Activated naive CD4-positive, alpha-beta T cell treated with Interleukin-2 at 50 U/mL for 16 hours (primary cell): ENCODE data around the gene XPA.
"Not testable (repeated sequence)": the region's sequence is repeated elsewhere in the genome, so short reads cannot be mapped to it uniquely, and the experiment has no call there.

ENCODE experiments used
- DNase-seq: peaks from one replicate; pipeline ENCODE4 v3.0.0-alpha.2; 2020

Gene XPA

DNA sequence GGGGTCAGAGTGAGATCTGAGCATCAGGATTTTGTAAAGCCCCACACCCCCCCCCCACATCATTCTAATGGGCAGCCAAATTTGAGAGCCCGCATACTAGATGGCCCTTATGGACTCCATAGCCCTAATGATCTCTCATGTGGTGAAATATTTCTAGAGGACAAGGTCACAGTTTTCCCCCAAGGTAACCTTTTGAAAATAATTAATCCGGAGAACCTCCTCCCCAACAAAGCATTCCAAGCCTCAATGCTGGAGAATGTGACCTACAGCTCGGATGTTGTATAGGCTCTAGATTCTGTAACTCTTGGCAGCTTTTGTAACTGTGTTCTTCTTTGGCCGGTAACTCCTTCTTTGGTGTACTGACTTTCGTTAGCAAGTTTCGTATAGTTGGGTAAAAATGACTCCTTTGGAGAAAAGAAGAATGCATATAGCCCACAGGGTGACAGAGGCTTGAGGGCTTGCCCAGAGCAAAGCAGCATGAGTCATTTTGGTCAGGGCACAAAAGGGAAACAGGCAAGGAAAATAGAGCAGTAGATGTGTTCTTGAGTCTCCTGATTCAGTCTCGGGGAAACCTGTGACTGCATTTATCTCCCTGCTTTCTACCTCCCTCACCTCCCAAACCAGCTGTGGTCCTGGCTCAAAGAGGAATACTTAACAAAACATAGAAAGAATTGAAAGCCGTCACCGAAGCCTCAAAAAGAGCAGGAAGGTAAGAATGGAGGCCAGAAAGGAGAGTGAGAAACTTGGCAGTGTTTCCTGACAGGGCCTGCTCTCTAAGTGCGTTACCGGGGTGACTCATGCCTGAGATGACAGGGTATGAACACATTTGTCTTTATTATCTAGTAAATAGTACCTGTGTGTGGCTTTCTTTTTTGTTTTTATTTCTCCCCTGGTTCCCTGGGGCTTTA, 6.6 kb upstream of the XPA start:
- peak; percentile 45 for DNase-seq

DNA sequence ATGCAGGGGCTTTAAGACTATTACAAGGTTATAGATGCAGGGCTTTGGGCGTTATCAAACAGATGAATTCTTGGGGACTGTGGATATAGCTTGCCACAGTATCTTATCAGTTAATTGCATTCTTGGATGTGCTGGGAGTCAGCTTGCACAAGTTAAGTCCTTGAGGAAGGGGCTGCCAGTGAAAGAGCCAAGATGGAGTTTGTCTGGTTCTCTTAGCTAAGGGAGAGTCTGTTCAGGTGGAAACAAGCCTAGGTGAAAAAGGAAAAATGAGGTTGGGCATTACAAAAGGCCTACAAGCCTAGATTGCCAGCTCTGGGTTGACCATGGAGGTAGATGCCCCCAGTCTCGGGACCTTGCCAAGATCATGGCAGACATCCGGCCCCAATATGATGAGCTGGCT, 2.7 kb upstream of the XPA start:
- not testable (repeated sequence) for DNase-seq

DNA sequence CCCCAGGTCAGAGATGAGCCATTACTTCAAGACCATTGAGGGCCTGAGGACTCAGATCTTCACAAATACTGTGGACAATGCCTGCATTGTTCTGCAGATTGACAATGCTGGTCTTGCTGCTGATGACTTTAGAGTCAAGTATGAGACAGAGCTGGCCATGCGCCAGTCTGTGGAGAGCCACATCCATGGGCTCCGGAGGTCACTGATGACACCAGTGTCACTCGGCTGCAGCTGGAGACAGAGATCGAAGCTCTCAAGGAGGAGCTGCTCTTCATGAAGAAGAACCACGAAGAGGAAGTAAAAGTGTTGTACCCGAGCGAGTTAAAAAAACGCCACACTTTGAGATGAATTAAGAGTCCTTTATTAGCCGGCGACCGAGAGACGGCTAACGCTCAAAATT, 2.1 kb upstream of the XPA start:
- DNase-seq, result not testable (repeated sequence)

DNA sequence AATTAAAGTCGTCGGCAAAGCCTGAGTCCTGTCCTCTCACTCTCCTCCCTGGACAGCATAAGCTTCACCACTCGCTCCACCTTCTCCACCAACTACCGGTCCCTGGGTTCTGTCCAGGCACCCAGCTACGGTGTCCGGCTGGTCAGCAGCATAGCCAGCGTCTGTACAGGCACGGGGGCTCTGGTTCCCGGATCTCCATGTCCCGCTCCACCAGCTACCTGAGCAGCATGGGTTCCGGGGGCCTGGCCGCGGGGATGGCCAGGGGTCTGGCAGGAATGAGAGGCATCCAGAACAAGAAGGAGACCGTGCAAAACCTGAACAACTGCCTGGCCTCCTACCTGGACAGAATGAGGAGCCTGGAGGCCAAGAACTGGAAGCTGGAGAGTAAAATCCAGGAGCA, 1.7 kb upstream of the XPA start:
- DNase-seq, result no peak

DNA sequence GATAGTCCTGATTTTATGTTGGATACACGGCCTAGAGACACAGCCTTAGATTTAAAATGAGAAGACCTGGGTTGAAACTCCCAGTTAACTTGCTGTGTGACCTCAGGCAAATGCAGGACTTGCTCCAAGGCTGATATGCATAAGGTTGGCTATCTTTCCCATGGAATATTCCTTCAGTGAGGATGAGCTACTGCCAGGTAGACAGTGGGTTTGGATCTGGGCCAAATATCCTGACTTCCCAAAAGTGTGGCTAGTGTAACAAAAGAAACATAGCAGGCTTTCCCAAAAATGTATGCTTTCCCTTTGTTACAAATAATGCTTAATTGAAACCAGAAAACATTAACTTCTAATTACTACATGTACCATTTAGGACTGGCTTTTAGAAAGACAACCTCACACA, 697 bp upstream of the XPA start:
- no peak for DNase-seq

DNA sequence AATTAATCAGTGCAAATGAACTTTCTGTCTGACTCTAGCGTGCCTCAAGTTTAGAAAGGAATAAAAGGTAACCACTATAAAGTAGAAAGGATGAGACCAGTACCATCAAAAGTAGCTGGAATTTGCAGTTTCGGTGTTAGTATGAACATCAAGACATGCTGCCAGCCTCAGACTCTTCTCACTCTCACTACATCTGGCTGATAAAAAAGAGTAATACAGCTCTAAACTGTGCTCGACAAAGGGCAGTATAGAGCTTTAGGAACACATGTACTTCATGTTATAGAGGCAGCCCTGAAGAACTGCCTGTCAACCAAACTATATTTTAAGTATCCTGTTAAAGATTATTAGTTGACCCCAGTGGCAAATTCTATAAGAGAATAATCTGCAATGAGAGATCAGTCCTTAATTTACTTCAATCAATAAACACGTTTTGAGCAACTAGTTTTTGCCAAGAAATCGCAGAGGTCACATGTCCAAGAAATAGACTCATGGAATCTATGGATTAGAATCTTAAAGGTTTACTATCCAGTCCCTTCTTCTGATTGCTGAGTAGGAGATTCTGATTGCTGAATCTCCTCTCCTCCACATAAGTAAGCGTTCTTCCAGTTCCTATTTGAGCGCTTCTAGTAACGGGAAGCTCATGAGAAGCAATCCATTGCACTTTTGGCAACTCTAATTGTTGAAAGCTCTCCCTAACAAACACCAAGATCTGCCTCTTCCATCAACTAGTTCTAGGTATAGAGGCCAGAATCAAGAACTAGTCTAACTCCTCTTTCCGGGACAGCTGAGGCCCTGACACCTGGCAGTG, 941 bp downstream of the XPA start:
- DNase-seq, result no peak

DNA sequence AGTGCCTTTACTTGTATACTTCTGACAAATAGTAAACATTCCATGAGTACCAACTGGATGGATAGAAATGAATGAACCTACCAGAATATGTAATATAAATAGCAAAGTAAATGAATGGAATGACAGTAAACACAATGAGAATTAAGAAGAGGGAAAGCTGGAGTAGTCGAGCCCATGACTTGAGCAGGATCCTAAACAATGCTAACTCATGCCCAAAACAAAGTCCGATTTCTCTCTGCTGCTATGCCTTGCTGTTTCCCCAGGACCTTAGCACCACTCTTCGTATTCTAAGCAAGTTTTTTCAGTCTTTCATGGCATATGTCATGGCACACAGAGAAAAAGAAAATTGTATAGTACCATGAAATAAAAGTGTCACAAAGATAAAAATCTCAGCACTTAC, 1.8 kb downstream of the XPA start:
- DNase-seq, result no peak

DNA sequence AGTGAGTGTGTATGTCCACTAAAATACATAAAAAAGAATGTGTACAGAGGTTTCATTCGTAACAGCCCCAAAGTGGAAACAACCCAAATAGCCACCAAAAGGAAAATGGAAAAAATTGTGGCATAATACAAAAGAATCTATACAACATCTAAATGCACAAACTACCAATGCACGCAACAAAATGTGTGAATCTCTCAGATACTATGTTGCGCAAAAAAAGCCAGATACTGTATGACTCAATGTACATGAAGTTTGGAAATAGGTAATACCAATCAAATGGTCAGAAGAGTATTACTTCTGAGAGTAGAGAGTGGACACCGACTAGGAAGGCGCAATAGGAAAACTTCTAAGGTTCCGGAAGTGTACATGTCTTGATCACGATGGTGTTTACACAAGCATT, 2.4 kb downstream of the XPA start:
- no peak for DNase-seq

DNA sequence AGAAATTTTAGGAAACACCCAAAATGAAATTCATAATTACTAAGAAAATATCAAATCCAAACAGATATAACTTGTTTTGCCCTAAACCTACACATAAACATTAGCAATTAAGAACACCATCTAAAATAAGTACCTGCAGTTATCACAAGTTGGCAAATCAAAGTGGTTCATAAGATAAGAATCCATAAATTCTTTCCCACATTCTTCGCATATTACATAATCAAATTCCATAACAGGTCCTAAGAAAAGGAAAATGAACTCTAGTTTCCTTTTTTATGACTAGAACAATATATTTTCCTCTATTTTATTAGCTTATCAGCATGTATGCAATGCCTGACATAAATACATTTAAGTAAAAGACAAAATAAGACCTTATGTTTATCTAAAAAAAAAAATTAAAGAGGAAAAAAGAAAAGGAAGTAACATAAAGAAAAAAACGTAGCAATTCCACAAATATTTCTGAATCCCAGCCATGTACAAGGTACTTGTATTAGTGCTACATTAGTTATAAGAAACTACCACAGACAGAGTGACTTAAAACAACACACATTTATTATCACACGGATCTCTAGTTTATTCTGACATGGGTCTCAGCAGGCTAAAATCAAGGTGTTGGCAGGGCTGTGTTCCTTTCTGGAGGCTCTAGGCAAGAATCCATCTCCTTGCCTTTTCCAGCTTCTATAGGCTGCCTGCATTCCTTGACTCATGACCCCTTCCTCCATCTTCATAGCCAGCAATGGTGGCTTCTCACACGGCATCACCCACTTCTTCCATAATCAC, 7.5 kb downstream of the XPA start:
- DNase-seq, result no peak

DNA sequence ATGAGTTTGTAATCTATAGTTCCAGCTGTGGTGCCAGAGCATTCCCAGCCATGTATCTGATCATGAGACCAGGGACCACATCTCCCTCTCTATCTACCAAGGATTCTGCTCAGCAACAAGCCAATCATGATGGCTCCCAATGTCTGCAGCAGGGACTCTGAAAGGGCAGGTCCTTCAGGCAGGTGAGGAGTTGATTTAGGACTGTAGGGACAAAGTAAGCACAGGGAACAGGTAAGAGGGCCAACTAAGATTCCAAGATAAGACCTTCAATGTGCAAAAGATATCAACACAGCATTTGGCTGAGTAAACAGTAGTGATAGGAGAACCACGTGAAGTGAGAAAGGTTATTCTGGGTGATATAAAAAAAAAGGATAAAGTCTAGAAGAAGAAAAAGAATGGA, 8.5 kb downstream of the XPA start:
- DNase-seq, result no peak

DNA sequence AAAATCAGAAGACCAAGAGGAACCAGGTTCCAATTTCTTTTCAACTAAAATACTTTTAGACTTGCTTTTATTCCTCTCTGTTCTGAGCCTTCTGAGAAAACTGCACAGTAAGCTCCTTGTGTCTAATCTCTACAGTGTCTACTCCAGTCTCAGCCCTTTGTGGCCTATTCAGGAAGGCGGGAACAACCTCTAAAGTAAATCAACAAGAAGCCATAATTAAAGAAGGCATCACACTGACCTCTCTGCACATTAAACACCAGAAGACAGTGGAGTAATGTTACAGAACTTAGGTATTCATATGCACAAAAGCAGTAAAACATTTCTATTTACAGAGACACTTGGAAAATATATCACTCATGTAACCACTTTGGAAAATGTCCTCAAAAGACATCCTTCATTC, 14.9 kb downstream of the XPA start:
- DNase-seq, result no peak

DNA sequence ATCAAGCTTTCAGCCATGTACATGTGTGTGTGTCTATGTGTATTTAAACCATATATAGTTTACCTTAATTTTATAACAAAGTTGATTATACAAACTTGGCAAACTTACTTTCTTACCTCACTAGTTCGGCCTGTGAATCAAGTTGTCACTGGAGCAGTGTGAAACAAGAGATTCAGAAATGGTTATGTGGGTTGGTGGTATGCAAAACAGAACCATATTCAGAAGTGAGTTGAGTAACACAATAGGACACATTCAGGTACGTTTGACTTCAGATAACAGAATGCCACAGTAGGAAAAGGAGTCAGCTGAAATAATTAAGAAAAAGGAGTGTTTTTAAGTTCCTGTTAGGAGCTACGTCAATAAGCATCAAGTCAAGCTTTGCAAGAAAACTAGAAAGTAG, 21.5 kb downstream of the XPA start:
- no peak for DNase-seq

DNA sequence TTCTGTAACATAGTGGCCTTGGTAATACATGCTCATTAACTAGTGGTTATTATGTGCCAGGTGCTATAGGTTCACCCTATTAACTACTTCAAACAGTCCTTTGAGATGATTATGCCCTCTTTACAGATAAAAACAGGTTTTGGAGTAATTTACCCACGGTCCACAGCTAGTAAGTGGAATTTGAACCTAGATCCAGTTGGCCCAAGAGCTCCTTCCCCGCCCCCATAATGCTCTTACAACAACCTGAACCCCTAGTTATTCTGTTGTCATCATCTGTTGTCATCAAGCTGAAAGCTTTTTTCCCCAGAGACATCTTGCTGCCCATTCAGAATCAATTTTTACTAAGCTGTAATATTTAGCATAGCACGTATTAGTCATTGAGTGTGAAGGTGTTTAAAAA, 23.2 kb downstream of the XPA start:
- no peak for DNase-seq

DNA sequence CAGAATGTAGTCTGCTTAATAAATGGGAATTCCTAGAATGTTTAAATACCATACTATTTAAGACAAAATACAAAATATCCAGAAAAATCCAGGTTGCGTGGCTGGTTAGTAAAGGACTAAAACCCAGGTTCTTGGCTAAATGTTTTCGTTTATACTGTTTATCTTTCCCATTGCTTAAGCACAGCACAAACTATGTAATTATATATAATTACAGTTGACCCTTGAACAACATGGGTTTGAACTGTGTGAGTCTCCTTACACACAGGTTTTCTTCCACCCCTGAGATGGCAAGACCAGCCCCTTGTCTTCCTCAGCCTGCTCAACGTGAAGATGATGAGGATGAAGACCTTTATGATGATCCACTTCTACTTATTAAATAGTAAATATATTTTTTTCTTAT, 24.7 kb downstream of the XPA start:
- DNase-seq, result no peak

DNA sequence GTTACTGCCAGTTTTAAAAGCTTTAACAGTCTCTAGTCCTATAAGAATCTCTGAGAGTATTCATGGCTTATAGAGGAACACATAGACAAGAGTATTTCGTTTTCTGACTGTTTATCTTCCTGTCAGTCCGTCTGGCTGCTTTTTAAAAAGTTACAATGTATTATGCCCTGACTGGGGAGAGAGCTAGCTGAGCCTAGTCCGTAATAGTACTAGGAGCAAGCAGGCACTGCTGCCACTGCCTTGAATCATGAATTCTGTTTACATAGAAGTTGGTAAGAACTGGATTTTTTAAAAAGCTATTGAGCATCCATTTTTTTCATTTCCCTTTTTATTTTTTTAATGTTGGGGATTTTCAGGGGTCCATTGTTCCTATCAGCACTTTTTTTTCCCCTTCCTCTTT, 26.6 kb downstream of the XPA start:
- no peak for DNase-seq

DNA sequence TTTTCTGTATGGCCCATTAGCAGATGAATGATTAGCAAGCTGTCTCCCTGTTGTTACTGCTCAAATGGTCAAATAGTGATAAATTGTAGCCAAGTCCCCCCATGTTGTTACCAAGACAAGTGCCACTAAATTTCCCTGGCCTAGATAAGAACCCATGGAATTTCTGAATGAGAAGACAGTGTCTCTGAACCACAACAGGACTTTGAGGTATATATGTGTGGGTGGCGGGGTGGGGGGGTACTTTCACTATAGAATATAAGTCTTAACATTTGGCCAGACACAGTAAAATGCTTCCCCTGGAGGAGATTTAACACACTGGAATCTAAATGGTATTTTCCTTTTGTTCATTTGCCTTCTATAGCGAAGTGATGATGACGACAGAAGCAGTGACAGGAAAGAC, 28.7 kb downstream of the XPA start:
- DNase-seq, result peak; percentile 26

DNA sequence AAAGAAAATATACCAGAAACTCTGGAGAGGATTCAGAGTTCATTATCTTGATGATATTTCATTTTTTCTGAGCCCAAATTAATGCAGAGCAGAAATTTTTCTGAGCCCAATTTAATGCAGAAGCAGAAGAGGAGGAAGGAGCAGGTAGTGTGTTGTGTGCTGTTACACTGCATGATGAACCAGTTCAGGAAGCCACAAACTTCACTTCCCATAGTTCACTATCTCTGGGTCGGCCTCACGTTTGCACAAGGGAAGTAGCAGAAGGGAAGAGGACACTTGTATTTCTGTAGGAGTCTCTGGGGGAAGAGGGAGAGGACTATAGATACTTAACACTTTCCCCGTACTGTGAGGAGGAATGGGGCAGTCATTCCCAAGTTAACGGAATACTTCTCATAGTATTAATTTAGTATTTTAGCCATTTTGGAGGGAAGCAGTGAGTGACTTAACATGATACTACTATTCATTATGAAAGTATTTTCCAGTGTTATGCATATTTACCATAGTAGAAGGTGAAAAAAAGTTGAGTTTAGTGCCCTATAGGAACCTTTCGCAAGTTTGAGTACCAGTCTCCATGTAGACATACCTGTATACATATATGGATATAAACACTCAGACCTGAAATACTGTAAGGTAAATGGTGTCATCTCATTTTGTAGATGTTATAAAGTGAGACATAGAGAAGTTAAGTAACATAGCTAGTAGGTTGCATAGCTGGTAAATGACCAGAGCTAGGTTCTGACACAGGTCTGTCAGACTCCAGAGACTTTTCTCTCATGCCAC, 30.0 kb downstream of the XPA start:
- no peak for DNase-seq

DNA sequence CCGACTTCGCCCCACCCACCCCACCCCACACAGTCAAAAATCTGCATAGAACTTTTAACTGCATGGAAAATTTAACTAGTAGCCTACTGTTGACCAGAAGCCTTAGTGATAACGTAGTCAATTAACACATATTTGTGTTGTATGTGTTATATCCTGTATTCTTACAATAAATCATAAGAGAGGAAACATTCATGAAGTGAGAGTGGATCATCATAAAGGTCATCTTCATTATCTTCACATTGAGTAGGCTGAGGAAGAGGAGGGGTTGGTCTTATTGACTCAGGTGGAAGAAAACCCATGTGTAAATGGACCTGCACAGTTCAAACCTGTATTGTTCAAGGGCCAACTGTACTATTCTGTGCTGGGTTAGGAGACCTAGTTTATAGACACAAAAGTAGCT, 31.4 kb downstream of the XPA start:
- DNase-seq, result no peak

DNA sequence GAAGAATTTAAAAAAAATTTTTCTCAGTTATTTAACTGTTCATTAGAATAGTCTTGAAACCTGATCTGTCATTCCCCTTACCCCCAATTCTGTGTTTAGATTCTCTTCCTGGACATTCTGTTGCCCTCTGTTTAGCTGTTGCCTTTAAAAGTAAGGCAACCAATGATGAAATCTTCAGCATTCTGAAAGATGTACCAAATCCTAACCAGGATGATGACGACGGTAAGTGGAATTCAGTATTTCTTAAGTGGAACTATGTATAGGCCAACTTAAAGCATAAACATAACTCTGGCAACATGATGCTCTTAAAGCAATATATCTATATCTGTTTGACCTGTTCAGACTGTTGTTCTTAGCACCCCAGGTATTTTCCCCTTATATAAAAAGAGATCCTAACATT, 36.3 kb downstream of the XPA start:
- no peak for DNase-seq

DNA sequence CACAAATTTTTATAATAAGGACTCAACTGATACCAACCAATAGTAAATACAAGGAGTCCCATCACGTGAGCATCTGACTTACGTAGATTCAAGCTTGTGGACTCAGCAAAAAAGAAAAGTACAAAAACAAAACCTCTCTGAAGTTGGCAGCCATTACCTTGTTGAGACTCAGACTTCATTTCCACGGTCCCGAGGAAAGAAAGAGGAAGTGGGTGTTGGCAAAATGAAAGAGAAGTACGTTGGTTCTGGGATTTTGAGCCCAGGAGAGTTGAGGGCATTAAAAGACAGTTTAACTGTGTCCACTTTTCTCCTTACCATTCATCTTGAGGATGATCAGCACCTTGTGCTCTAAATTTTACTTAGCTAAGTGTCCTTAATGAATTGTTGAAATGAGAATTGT, 36.8 kb downstream of the XPA start:
- DNase-seq, result no peak

DNA sequence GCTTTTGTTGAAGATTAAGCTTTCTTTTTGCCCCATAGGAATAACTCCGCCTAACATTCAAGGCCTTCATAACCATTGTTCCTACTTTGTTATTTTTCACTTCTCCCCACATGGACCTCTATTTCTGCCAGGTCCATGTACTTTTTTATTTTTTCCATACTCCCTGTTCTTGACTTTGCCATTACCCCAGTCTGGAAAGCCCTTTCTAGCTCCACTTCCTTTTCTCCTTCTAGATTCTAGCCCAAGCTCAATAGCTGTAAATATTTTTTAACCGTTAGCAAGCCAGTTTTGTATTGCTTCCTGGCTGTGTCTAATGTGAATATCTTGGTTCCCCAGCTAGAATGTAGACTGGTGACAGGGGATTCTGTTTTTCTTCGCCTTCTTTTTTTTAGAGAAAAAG, 37.4 kb downstream of the XPA start:
- no peak for DNase-seq

DNA sequence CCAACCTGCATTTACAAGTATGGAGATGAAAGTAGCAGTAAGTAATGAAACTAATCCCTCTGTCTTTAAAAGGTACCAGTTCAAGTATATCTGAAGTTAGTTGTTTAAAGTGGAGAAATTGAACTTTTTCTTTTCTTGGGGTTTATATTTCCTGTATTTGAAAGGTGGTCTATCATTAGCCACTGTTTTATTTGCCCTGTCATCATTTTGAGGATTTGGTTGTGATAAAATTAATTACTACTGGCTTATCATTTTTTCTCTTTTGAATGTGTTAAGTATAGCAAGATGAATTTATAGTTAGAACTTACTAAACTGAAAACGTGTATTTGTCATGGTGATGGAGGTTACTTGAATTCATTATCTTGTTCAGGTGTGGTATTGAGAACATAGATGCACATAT, 38.4 kb downstream of the XPA start:
- DNase-seq, result no peak

DNA sequence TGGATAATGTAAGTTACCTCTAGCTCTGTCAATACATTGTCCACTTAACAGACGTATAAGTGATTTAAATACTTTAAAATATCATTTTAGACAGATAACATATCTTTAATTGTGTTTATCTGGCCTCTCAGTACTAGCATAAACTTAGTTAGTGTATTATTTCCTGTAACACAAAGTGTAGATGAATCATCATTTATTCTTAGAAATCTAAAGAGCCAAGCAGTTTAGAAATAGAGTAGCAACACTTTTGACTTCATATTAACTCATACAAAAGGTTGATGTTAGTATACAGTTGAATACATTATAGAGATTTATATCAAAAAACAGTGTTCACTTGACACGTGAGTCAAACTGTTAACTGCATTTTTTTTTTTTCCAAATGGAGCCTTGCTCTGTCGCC, 45.5 kb downstream of the XPA start:
- DNase-seq, result no peak
